Fibroblast of skin of right quadriceps (primary cell): ENCODE data around the gene FBXO21.

ENCODE experiments used
- DNase-seq: peaks from one replicate; pipeline ENCODE4 v3.0.0-alpha.2; 2013

The FBXO21 gene

DNA sequence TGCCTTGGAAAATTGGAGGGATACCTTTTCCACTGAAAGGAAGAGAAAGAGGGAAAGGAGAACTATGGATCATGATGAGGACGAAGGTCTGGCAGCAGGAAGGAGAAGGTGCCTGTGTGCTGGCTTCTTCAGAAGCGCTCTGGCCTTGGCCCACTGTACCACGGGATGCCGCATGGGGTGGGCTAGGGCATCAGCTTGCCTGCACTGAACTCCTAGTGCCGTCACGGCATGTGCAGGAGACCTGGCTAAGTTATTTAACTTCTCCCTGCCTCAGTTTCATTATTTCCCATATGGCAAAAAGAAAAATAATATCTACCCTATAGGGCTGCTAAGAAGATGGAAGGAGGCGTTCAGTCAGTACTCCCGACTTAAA is 28.1 kb downstream of the FBXO21 start:
- no peak for DNase-seq

DNA sequence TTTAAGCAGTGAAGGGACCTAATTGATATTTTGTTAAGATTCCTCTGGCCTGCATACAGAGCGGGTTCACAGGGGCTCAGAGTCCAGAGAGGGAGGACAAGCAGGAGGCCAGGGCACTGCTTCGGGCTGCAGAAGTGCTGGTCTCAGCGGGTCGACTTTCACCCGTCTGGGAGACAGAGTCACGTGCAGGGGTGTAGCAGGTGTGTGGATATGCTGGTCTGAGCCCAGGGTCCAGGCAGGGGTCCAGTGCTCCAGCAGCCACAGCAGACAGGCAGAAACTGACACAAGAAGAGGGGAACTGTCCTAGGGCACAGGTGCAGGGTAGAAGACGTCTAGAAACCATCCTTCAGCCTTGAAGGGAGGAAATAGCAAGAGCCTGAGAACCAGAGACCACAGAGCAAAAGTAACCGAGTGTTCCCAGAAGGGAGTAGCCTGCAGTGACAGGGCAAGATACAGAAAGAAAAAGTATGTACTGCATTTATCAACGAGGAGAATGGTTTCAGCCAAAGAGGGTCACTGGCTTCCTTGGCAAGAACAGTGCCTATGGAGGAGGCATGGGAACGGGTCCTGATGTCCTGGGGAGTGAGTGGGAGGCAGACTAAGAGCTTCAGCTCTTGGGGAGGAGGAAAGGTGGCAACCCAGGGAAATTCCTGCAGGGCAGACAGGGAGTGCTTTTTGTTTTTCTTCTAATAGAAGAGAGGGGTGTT is 28.7 kb downstream of the FBXO21 start:
- no peak for DNase-seq

DNA sequence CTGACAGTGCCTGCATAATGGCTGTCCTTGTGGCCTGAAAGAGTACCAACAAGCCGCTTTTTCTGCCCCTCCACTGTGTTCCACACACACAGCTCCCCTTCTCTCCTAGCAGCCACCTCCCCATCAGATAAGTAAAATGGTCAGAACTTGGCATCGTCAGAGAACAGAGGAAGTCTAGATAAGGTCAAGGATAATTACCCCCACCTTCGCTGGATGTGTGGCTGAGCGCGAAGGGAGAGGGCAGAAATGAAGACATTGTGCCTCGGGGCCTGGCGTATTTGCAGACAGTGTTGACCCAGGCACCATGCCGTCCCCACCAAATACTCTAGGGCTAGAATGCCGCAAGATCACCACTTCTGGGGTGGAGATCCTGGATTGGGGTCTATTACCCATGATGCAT is 30.6 kb downstream of the FBXO21 start:
- DNase-seq: no peak

DNA sequence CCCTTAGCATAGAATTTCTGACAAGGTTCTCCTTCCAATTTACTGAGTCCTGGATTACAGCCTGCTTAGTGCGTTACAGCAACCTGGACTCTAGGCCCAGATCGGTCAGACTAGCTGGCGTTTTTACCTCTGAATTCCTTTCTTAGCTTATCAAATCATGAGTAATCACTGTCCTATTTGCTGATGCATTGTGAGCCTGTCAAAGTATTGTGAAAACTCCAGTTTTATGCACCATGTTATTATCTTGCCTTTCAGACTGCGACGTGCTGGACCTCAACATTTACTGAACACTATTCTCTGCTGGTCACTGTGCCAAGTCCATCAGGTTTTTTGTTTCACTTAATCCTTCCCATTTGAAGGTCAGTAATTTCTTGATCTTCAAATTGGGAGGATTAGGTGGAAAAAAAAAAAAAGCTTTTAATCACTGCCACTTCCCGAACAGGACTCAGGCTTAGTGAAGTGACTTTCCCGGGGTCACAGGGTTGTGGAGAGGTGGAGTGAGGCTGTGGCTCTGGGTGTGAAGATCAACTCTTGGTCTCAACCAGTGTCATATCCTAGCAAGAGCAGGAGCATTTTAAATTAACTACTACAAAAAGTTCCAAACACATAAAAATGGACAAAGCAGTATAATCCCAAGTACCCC is 31.2 kb downstream of the FBXO21 start:
- no peak for DNase-seq

DNA sequence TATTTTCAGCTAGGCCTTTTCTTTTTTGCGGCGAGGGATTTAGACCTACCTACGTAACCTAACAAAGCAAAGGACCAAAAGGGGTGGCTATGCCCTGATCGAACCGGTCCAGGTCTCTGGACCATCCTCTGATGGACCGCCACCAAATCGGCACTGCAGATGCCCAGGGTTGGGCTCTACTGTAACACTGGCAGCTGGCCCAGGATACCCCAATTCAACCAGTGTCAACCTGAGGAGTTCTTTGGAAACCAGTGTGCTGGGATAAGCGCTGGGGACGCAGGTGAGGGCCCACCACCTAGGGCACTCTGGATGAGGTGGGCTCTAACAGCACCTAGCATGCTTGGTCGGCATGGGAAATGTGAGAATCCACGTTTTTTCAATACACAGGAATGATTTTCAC is 32.2 kb downstream of the FBXO21 start:
- no peak for DNase-seq

DNA sequence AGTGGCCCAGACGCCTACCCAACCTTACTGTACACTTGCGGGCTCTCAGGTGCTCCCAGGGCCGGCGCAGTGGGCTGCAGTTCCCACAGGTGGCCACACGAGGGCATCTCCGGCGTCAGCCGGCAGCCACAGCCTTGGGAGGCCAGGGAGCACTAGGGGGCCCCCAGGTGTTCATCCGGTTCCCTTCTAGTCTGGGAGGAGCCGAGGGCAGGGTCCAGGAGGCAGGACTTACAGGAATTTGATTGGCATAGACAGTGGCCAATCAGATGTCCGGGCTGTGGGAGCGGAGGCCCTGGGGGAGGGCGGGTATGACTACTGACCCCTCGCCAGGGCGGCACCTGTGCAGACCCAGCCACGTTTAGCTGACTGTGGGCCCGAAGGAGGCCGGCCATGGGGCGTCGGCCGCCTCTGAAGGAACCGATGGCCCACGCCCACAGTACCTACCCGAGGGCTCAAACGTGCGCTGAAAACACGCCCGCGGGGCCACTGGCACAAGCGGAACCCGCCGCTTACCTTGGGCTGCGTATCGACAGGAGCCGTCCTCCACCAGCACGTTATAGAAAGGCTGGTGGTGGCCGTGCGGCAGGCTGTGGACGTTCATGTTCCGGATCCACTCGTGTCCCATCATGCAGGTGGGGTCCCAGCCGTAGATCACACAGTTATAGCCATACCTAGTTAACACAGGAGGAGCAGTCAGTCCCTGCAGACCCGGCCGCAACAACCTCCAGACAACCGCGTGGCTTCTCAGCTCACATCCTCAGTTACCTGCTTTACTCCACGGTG is 34.8 kb downstream of the FBXO21 start:
- DNase-seq: peak; percentile 51

DNA sequence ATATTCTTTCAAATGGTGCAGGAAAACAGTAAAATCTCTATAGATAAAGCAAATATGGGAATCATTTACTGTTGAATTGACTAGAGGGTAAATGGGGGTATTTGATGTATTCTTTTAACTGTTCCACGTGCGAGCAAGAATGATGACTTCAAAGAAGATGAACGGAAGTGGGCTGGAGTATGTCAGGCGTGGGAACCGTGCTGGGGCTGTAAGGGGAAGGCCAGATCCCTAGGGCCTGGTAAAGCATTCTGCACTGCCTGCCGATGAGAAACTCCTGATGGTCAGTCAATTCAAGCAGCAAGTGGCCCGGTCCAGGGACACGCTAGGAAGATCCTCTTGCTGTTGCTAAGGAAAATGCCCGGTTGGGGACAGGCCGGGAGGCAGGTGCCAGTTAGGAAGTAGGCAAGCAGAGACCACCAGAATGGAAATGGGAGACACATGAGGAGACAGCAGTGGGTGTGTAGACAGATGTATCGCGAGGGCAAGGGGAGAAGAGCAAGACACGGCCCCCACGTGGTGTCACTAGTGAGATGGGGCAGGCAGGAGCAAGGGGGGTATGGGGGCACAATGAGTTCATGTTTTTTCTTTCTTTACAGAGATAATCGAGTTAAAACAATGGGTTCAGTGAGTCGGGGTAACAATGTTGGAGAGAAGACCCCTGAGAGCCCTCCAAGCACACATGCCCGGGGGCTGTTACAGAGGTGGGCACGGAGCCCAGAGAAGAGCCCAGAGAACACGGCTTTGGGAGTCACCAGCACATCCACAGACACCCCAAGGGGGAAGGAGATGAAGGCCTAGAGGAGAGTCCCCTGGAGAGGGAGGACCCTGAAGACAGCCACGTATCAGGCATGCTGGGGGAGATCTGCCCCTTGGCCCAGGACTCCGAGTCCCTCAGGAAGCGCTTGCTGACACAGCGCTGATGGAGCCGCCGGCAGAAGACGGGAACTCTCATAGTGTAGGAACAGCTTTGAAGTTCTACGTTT is 37.2 kb downstream of the FBXO21 start:
- DNase-seq: no peak

DNA sequence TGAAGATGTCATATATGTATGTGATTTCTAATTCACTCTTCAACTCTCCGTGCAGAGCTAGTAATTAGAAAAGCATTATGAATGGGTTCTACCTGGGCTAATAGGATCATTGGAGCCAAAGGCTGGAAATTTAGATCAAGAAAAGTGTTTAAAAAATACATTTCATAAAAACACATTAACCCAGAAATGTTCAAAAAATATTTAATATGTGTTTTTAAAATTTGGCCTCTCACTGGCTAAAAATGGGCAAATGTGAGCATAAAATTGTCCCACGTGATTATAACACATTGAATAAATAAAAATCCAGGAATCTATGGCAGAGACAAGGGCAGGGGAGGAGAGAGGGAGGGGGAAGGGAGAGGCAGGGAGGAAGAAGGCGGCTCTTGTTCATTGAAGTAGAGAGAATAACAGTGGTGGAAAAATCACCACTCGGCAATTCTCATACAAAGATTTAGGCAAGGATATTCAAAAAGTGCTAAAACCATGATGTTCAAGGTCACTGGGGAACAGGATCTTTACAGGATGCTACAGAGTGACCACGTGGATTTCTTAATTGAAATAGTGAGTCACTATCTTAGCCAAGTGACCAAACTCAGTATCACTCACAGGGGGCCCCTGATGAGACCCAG is 38.8 kb downstream of the FBXO21 start:
- DNase-seq: no peak

DNA sequence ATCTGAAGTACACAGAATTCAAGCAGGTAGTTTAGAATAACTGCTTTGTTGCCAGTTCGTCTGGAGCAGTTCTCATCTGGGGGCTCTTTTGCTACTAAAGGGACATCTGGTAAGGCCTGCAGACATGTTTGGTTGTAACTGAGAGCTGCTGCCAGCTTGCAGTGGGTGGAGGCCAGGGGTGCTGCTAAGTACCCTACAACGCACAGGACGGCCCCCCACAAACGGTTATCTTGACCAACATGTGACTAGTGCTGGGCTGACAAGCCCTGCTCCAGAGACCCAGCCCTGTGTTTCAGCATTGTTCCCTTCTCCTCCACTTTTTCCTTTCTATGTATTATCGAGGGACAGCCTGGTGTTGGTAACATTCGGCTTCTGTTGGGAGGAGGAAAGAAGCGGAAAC is 40.8 kb downstream of the FBXO21 start:
- DNase-seq: no peak

DNA sequence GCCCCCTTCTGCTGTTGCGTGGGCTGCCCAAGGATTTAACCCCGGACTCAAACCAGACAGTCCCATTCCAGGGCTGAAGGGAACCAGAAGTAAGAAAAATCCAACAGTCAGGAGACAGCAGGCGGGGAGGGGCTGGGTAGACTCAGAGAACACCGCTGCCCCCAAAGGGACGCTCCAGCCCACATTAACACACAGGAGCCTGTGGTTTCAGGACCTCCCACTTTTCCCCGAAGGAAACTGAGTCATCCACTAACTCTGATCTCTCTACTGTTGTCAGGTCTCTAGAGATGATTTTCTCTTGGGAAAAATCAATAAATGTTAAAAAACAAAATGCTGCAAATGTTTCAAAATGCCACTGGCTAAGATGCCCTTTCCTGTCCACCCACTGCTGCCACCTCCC is 41.6 kb downstream of the FBXO21 start:
- DNase-seq: peak; percentile 33

DNA sequence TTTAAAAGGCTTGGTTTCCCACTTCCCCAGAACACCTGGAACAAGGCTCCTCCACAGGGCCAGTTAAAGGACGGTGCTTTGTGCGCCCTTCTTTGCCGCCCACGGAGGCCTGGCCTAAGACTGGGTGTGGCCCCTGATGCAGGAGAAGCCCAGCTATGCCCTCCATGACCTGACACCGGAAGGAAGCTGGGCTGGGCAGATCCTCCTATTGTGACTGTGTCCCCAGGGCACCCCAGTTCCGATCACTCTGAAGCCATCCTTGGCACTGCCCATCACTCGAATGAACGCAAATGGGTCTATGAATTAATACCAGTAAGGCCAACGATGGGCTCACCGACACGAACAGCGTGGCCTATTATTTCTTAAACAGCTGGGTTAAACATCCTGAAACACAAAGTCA is 42.6 kb downstream of the FBXO21 start:
- DNase-seq: no peak

DNA sequence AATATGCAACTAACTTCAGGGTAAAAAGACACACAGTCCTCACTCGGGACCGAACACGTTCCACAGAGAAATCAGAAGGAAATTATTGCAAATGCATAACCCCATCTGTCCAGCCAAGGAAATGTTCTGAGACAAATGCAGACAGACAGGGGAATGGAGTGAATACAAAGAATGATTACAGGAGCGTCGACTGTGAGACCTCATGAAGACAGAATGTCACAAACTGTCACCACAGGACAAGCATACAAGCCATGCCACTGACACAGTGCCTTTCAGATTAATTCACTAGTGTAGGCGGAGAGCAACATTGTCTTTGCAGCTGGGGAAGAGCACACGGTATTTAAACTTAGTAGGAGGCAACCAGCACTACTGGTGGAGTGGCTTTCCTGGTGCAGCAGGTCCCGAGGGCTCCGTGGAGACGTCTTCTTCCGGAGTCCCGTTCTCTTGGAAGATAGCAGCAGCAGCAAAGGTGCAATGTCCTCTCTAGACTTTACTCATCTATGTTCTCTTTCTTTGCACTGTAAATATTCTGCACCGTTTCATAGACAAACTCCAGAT is 44.6 kb downstream of the FBXO21 start:
- DNase-seq: no peak

DNA sequence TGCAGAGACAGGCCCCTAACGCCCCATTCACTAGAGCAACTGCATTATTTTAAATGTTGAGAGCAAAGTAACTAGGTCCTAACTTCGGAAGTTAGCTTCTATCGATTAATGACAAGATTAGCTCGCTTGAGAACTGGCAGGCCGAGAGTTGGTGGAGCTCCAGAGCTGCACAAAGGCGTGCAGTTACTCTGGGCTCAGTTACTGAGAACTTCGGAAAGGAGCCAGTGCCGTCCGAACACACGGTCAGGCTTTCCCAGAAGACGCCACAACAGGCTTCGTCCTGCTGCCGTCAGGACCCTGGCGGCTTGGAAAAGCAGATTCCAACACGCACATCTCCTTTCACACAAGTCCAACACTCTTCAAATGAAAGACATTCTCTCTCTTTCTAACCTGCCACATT is 45.7 kb downstream of the FBXO21 start:
- DNase-seq: no peak

DNA sequence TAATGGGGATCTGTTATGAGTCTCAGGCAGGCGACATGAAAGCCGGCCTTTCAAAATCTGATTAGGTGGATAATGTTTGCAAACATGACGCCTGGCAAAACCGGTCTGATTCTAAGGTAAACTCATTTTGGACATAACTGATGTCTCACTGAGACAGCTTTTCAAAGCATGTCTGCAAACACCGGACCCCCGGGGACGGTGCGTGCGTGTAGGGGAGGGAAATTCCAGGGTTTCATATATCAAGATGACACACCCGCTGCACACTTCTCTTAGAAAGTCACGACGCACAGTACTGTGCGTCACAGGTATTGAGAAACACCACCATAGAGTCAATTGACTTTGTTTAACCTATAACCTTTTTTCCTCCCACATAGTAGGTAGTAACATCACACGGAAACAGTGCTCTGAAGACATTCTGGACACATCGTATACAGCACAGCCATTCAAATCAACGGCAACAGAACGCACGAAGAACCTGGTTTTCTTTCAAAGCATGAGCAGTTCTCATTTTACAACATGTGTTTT is 47.2 kb downstream of the FBXO21 start:
- peak; percentile 7 for DNase-seq

DNA sequence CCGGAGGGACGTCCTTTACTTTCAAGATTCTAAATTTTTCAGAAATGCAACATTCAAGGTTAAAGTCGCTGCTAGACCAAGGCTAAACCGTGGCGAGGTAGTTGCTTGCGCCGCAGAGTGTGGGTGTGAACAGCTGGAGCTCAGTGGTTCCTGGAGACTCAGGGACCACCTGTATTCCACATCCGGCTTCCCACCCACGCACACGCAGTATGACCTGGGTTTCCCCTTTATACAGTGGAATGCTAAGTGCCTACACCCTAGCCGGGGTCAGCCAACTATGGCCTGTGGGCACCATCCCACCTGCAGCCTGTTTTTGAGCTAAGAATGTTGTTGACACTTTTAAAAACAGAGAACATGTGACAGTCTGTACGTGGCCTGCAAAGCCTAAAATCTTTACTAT is 48.2 kb downstream of the FBXO21 start:
- DNase-seq: no peak

DNA sequence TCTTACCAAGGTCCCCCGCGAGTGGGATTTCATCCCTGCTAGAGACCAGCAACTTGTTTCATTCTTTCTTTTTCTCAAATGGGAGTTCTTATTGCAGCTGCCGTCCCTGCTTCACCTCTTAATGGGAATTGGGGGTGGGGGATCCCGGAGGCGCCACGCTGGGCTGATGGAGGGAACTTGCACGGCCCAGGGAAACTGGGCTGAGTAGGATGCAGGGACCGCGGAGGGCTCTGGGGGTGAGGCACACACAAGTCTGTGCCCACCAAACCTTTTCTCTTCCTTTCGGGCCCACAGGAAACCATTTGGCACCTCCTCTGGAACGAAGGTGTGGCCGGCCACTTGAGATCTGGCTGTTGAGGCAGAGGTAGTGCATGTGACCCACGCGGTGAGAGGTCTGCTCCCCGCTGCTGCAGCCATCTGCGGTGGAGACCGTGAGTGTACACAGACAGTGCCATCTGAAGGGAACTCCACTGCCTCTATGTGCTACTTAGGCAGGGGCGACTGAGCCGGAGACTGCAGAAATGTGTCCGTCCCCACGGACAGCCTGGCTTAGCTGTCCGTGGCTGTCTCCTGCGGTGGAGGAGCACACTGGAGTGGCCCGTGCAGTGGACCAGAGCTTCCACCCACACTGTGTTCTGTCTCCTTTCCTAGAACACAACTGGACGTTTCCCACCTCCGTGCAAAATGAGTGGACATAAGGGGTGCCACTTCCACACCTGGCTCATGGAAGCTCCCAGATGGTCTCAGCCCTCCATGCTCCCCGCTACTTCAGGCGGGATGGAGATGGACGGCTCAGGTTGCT is 49.0 kb downstream of the FBXO21 start:
- no peak for DNase-seq

DNA sequence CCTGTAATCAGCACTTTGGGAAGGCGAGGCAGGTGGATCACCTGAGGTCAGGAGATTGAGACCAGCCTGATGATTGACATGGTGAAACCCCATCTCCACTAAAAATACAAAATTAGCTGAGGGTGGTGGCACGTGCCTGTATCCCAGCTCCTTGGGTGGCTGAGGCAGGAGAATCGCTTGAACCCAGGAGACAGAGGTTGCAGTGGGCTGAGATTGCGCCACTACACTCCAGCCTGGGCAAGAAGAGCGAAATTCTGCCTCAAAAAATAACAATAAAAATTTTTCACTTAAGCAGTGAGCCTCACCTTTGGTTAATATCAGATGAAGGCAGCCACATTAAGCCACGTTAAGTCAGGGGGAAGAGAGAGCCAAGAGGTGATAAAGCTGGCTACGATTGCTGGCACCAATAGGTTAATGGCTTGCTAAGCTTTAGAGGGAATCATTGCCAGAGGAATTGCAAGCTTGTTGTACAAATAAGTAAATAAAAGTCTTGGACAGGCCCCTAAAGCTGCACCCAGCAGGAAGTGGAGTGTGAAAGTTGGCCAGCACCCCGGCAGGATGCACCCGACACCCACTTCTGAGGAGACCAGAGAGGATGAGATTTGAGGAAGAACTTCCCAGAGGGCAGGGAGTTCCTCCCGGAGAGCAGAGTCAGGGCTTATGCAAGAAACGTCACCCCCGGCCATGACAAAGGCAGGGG is 49.7 kb downstream of the FBXO21 start:
- DNase-seq: no peak

DNA sequence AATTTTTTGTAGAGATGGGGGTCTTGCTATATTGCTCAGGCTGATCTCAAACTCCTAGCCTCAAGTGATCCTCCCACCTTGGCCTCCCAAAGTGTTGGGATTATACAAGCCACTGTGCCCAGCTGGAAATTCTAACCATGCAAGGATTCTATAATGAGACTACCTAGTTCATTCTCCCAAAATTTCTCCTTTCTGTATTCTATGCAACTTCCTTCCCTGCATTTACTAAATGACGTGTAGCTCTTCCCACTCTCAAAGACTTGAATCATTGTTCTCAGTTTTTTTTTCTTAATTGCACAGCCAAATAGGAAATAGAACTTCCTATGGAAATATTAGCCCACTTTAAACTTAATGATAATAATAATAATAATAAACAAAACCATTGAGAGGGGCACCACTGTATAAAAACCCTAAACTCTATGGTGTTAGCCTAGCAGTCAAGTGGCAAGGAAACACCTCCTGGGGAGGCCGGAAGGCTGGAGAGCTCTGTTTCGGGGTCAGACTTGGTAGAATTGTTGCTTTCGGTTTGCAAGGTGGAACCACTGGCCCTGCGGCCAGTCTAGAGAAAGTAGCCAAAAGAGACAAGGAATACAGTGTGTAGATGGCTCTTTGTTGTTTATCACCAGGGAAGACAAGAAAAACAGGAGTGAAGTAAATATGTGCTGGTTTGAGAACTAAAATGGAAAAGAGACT is 51.1 kb downstream of the FBXO21 start:
- DNase-seq: no peak

DNA sequence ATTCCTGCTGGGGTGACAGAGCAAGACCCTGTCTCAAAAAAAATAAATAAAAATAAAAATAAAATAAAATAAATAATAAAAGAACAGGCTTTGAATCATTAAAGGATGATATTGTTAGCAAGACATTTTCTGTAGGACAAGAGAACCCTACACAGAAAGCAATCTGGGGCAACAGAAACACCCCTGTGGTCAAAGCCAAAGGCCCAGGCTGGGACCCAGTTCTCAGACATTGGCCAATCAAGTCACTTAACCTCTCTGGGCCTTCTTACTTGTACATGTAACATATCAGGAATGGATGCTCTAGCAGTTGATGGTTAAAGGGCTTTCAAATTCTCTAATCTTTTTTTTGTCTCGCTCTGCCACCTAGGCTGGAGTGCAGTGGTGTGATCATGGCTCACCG is 55.5 kb downstream of the FBXO21 start:
- no peak for DNase-seq

DNA sequence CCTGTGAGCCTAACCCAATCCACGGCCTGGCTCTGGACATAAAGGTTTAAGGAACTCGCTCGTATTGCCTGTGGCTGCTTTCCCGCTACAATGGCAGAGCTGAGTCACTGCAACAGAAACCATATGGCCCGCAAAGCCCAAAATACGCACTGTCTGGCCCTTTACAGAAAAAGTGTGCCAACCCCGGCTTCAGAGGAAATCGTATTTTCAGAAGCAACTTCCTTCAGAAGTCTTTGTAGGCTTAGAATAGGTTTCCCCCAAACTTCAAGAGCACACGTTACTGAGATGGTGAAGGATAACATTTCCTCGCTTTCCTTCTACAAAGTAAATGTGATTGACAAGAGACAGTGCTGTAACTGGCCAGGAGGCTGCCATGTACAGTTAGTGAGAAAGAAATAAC is 56.2 kb downstream of the FBXO21 start:
- peak; percentile 27 for DNase-seq
